Placental pericyte (primary cell): Measurements from ENCODE around the gene MAFF. TPM values are rescaled to one million over a fixed set of nuclear protein-coding genes. Genes with fewer than 3 reads are reported as not detected.

Experiments
- small RNA-seq: library from RNA; depleted of rRNA; stranded (forward); fragments of <200 nt; gene quantifications from one replicate; pipeline ENCODE3, GENCODE V24; 2012; ENCODE audit warnings: low replicate concordance
- total RNA-seq: library from RNA; depleted of rRNA; stranded (reverse); fragments of >200 nt; gene quantifications from 2 replicates; pipeline ENCODE4 v1.2.3, GENCODE V29; 2012

Gene MAFF
- 64.6 and 70.9 TPM in 2 replicates for total RNA-seq

GRCh38 chr22:38201711-38202436, at the start of gene MAFF:
TSS of gene MAFF (plus strand) at chr22:38201994. CDS start at chr22:38213854, 11,860 bp downstream.

GRCh38 chr22:38181453-38182200, 20.2 kb upstream of the MAFF start, which contains the start of gene PLA2G6:
TSS of gene PLA2G6 (minus strand) at chr22:38181830. CDS start at chr22:38169426, 12,404 bp downstream.

Small RNAs within 50 kb of the gene (small RNA-seq; reads per million reads assigned to genes)
- not detected for gene RN7SL704P

Other genes with a start within 250 kb of the MAFF start
- gene C22orf23, start 248.4 kb upstream of the MAFF start, total RNA-seq, result 0.43 and 0.66 TPM in 2 replicates
- 19.0 and 23.2 TPM in 2 replicates for gene POLR2F, start 248.3 kb upstream of the MAFF start, total RNA-seq
- gene SOX10, start 217.4 kb upstream of the MAFF start, total RNA-seq, result not detected in 2 replicates
- 12.3 and 15.8 TPM in 2 replicates for gene PICK1, start 144.6 kb upstream of the MAFF start, total RNA-seq
- 0.14 TPM in 1 of 2 replicates, not detected in the other for gene SLC16A8, start 117.8 kb upstream of the MAFF start, total RNA-seq
- gene BAIAP2L2, start 91.3 kb upstream of the MAFF start, total RNA-seq, result 2.2 and 3.4 TPM in 2 replicates
- 8.5 and 11.6 TPM in 2 replicates for gene PLA2G6, start 20.2 kb upstream of the MAFF start, total RNA-seq
- 90.8 and 94.9 TPM in 2 replicates for gene TMEM184B, start 71.0 kb downstream of the MAFF start, total RNA-seq
- 184 and 344 TPM in 2 replicates for gene CSNK1E, start 115.4 kb downstream of the MAFF start, total RNA-seq